DMS114 treated with DMSO at 0.1 percent for 48 hours (cell line): ENCODE measurements around the gene DNAJB1.
A peak's percentile ranks its signal among the peaks of the same experiment; 100 is the strongest.
"Not testable (repeated sequence)": the region's sequence is repeated elsewhere in the genome, so short reads cannot be mapped to it uniquely, and the experiment has no call there.

Source experiments
- DNase-seq: peaks from one replicate; lab custom pipeline; 2025; ENCODE audit not compliant: unreplicated experiment; lab: John Stamatoyannopoulos, UW

DNAJB1 gene

GRCh38 chr19:14553042-14553938 is 35.1 kb upstream of the DNAJB1 start:
- no peak for DNase-seq

- DNase-seq: not testable (repeated sequence)
Measured at GRCh38 chr19:14552006-14552360, 33.8 kb upstream of the DNAJB1 start.

- not testable (repeated sequence) for DNase-seq
Measured at GRCh38 chr19:14551134-14552005, 33.2 kb upstream of the DNAJB1 start.

GRCh38 chr19:14550201-14550754 is 32.1 kb upstream of the DNAJB1 start:
- no peak for DNase-seq

- no peak for DNase-seq
Measured at GRCh38 chr19:14545716-14546082, 27.5 kb upstream of the DNAJB1 start.

DNA sequence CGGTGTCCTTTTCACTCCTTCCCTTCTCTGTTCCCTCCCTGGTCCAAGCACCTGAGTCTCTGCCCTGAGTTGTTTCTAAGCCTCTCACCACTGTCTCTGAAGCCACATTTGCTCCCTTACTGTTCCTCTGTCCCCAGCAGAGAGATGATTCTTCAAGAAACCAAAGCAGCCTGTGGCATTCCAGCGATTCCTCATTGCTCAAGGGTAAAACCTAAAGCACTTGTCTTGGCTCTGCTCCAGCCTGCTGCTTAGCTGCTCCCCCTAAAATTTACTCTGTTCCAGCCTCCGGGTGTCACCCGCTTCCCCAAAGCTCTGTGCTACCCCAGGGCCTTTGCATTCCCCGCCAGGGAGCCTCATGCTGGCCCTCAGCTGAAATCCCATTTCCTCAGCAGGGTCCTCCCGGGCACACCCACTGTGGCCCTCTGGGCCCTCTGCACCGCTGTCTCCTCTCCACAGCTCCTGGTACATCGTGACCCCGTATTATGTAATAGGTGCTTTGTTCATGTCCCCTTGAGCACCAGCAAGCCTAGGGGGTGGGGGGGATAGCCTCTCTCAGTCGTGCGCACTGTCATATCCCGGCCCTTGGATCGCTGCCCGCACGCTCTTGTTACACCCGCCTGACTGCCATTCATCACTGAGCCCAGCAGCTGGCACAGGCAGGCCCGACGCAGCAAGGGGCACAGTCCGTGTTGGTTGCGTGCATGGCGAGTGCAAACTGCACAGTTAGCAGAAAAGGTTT is 26.9 kb upstream of the DNAJB1 start:
- DNase-seq: no peak

DNA sequence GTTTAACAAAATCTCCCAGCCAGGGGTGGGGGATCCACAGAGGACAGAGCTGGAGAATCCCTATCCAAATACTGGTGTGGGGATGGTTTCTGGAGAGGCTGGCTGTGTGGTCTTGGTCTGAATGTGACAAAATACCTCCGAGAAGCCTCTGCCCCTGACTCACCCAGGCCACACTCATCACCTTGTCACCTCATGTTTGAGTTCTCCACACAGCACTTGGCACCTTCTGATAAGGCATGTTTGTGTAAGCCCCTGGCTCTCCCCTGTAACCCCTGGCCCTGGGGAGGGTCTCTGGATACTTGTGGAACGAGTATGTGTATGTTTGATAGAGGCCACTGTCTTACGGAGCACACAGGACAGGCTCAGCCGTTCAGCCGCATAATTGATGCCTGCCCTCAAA is 25.9 kb upstream of the DNAJB1 start:
- DNase-seq: no peak

- DNase-seq: no peak
Measured at GRCh38 chr19:14542711-14543328, 24.6 kb upstream of the DNAJB1 start.

GRCh38 chr19:14541979-14542378 is 23.8 kb upstream of the DNAJB1 start:
- DNase-seq: not testable (repeated sequence)

GRCh38 chr19:14540741-14541525 is 22.7 kb upstream of the DNAJB1 start:
- DNase-seq: no peak

GRCh38 chr19:14536926-14537692 is 18.9 kb upstream of the DNAJB1 start:
- no peak for DNase-seq

GRCh38 chr19:14533450-14533849 is 15.3 kb upstream of the DNAJB1 start:
- no peak for DNase-seq

DNA sequence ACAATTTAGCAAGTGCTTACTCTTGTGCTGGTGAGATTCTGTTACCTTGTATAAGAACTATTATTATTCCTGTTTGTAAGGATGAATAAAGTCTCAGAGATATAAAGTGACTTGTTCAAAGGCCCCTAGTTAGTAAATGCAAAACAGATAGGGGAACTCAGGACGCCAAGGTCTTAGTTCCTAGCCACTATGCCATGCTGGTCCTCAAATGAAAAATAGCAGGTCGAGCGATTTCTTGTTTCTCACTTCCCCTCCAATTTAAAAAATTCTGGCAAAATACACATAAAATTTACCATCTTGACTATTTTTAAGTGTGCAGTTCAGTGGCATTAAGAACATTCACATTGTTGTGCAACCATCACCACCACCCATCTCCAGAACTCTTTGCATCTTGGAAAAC is 12.3 kb upstream of the DNAJB1 start:
- no peak for DNase-seq

- no peak for DNase-seq
Measured at GRCh38 chr19:14530005-14530348, 11.8 kb upstream of the DNAJB1 start.

DNA sequence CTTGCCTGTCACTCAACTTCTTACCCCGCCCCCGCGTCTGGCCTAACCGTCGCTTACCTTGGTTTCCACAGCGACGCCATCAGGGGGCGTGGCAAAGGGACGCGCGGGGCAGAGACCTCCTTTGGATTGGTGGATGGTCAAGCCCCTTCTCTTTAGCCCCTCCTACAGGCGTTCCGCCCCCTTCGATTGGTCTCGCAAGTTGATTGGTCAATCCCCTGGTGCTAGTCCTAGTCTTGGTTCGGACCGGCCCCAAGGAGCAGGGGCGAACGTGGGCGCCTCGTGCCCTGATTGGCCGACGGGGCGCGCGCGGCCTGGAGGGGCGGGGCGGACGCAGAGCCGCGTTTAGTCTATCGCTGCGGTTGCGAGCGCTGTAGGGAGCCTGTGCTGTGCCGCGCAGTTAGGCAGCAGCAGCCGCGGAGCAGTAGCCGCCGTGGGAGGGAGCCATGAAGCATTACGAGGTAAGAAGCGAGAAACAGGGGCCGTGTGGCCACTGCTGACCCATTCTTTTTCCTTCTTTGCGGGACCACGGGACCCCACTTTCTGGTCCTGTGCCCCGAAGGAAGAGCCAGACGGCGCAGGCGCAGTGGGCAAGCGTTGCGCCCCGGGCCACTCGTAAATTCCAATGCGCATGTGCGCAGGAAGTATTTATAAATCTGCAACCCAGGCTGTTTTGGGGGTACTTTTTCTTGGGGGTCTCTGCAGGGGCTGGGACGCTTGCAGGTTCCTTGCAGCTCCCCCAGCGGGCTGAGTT is 11.2 kb upstream of the DNAJB1 start, which contains the start of gene TECR:
Gene TECR (plus strand): TSS at position 341 of the 751 bp plus-strand sequence. CDS start 103 bp downstream, at position 444.
- DNase-seq: peak; percentile 95

- no peak for DNase-seq
Measured at GRCh38 chr19:14528419-14529253, 10.4 kb upstream of the DNAJB1 start.

GRCh38 chr19:14526423-14526822 is 8.2 kb upstream of the DNAJB1 start:
- no peak for DNase-seq
